Measurements from ENCODE around the gene RSF1.

RSF1 gene

DNA sequence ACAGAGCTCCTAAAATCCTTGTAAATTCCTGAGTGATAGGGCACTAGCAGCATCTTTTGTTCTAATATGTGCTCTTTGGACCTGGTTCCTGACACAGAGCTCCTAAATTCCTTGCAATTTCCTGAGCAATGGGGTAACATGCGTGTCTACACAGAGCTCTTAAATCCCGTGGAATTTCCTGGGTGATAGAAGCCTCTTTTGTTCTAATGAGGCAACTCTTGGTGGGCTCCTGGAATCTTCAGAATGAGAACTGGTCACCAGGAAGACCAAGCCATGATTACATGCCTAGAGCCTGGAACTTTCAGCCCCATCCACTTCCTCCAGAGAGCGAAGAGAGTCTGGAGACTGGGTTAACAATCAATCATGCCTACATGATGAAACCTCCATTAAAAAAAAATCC is 19.0 kb downstream of the RSF1 start:
- no peak for DNase-seq (ENCODE audit: low read depth, low spot score)

DNA sequence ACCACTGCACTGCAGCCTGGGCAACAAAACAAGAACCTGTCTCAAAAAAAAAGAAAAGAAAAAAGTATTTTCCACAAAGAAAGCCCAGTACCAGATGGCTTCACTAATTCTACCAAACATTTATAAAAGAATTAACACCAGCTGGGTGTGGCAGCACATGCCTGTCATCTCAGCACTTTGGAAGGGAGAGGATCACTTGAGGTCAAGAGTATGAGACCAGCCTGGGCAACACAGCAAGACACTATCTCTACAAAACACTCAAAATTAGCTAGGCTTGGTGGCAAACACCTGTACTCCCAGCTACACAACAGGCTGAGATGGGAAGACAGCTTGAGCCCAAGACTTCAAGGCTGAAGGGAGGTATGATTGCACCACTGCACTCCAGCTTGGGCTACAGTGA is 20.1 kb downstream of the RSF1 start:
- DNase-seq (ENCODE audit: low read depth, low spot score), result no peak

GRCh38 chr11:77799338-77799737 is 21.2 kb downstream of the RSF1 start:
- no peak for DNase-seq (ENCODE audit: low read depth, low spot score)

- no peak for DNase-seq (ENCODE audit: low read depth, low spot score)
Measured at GRCh38 chr11:77793972-77794371, 26.6 kb downstream of the RSF1 start.

- DNase-seq (ENCODE audit: low read depth, low spot score), result no peak
Measured at GRCh38 chr11:77791301-77791700, 29.2 kb downstream of the RSF1 start.

DNA sequence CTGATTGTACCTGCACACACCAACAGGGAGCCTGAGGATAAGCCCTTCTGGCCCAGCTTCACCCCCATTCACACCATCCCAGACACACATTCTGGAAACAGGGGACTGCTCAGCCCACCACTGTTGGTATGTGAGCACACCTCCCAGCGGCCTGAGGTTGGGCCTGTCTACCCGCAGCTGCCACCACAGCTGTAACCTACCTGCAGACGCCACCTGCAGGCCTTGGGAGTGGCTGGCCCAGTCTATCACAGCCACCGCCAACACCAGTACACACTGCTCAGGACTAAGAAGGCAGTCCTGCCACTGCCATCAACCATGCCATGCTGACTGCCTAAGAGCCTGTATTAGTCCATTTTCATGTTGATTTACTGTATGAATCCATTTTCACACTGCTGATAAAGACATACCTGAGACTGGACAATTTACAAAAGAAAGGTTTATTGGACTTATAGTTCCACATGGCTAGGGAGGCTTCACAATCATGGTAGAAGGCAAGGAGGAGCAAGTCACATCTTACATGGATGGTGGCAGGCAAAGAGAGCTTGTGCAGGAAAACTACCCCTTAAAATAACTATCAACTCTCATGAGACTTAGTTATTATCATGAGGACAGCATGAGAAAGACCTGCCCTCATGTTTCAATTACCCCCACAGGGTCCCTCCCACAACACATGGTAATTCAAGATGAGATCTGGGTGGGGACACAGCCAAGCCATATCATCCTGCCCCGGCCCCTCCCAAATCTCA is 30.6 kb downstream of the RSF1 start:
- DNase-seq (ENCODE audit: low read depth, low spot score), result no peak

DNA sequence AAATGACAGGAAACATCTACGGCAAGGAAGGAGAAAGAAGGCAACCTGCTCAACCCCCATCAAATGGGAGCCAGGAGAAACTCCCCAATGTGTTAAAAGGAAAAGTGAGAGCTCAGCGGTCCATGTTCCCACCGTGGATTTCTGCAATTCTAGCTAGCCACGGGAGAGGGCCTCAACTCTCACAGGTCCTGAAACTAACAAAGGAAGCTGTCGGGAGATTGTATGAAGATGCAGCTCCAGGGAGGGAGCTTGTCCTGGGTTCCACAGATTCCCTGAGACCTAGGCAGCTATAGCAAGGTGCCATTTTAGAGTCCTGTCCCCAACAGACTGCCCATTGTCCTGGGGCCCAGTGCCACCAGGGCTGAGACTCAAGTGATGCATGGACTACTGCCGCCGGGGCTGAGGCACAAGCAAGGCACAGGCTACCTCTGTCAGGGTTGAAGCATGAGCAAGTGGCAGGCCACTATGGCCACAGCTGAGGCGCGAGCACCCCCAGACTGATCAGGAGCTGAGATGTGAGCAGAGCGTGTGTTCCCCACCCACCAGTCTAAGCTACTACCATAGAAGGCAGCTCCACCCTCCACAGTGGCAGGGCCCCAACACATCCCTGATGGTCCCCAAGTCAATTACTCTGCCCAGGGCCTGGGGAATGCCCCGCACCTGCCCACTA is 31.3 kb downstream of the RSF1 start:
- DNase-seq (ENCODE audit: low read depth, low spot score), result no peak

DNA sequence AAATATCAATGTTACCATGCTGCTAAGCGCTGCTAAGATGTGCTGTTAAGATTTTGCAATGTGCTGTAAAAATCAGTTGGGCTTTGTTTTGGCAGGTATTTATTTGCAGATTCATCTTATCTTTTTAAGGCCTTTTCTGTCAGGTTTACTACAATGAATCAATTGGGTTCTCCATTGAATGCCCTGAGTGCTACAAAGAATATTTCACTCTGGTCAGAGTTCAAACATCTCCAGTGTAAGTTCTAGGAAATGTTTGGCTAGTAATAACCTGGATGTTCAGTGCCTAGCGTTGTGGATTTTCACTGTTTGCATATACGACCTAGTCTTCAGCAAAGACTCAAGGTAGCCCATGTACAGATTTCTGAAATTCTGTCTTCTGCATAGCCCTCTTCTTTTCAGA is 36.0 kb downstream of the RSF1 start:
- no peak for DNase-seq (ENCODE audit: low read depth, low spot score)

- no peak for DNase-seq (ENCODE audit: low read depth, low spot score)
Measured at GRCh38 chr11:77783025-77783424, 37.5 kb downstream of the RSF1 start.

GRCh38 chr11:77779935-77780334 is 40.6 kb downstream of the RSF1 start:
- no peak for DNase-seq (ENCODE audit: low read depth, low spot score)

DNA sequence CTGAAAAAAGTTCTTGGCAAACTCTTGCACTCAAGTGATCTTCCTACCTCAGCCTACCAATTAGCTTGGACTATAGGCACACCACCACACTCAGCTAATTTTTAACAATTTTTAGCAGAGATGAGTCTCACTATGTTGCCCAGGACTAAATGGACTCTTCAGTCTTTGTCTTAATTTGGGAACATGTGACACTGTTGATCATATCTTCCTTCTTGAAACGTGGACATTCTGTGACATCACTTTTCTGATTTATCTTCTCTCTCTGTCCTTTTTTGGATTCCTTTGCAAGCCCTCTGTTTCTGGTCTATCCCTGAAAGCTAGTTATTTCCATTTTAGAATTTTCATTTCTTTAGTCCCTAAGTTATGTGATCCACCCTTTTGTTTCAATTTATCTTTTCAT is 42.0 kb downstream of the RSF1 start:
- no peak for DNase-seq (ENCODE audit: low read depth, low spot score)

DNA sequence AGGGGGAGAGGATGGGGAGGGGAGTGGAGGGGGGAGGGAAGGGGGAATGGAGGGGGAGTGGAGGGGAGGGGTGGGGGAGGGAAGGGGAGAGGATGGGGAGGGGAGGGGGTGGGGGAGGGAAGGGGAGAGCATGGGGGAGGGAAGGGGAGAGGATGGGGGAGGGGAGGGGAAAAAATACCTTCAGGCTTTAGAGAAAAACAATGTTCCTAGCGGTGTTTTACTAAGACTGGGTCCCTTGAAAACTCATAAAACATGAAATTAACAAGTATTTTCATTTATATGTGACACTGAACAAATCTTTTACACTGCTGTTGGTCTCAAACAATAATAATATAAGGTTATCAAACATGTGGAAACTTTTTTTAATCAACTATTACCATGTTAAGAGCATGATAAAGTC is 42.4 kb downstream of the RSF1 start:
- DNase-seq (ENCODE audit: low read depth, low spot score), result no peak

DNA sequence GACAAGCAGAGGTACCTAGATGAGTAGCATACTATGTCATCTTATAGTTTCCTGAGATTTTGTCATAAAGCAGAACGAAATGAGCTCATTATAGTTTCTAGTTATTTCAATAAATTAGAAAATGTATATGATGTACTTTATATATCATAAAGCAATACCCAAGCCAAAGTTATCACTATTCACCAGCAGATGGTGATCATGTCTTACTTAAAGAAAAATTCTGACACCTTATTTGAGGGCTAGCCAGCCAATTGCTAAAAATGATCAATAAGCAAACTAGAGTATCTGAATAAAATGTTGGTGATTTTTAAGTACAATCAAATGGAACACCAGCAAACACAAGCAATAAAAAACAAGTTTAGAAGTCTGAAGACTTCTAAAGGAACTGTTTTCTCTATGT is 44.1 kb downstream of the RSF1 start:
- DNase-seq (ENCODE audit: low read depth, low spot score), result no peak

GRCh38 chr11:77775936-77776335 is 44.6 kb downstream of the RSF1 start:
- DNase-seq (ENCODE audit: low read depth, low spot score), result no peak

GRCh38 chr11:77771135-77771534 is 49.4 kb downstream of the RSF1 start:
- no peak for DNase-seq (ENCODE audit: low read depth, low spot score)

GRCh38 chr11:77770629-77771028 is 49.9 kb downstream of the RSF1 start:
- no peak for DNase-seq (ENCODE audit: low read depth, low spot score)

DNA sequence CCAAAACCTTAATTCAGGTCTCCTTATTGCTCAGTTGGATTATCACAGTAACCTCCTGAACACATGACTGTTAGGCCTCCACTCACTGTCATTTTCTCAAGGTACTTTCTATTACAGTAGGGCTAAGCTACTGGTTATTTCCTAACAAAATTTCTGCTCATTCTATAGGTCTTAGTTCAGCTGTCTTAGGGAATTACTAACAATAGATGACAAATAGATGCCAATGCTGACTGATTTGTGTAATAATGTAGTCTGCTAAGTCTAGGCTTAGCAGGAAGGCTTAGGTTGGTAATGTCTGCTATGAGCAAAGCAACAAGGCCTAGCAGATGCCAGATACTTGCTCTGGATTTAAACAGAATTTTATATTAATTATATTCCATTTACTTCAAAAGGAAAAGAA is 58.1 kb downstream of the RSF1 start:
- DNase-seq (ENCODE audit: low read depth, low spot score), result no peak

DNA sequence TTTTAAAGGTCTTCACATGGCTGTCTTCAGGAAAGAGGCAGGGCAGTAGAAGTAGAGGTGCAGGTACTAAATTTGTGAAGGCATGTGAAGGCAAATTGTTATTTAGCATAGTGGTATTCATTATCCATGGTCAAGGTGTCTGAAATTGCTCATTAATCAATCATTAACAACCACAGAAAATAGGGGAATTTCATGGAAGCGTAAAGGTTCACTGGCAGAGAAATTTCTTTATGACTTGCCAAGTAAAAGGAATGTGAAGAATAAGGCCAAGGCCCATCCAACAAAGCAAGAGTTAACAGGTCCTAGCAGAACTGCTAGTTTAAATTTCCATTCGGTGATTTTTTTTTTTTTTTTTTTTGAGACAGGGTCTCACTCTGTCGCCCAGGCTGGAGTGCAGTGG is 59.0 kb downstream of the RSF1 start:
- no peak for DNase-seq (ENCODE audit: low read depth, low spot score)

- no peak for DNase-seq (ENCODE audit: low read depth, low spot score)
Measured at GRCh38 chr11:77758331-77758730, 62.2 kb downstream of the RSF1 start.

GRCh38 chr11:77753230-77753629 is 67.3 kb downstream of the RSF1 start:
- DNase-seq (ENCODE audit: low read depth, low spot score), result no peak

GRCh38 chr11:77752516-77752915 is 68.0 kb downstream of the RSF1 start:
- DNase-seq (ENCODE audit: low read depth, low spot score), result no peak

GRCh38 chr11:77750394-77751156 is 69.9 kb downstream of the RSF1 start:
- no peak for DNase-seq (ENCODE audit: low read depth, low spot score)

DNA sequence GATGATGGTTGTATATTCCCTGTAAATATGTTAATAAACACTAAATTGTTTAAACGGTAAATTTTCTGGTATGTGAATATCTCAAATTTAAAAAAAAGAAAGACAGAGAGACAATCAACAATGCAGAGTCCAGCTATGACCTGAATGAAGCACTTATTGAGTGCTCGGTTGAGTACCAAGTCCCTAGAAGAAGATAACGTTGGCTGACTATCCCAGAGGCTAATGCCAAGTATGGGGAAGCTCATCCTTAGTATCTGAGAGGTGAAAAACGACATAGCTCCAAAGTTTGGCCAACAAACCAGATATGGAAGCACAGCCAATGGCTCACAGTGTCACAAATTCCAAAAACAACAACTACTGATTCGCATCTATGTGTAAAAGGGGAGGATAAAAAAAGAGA is 71.3 kb downstream of the RSF1 start:
- no peak for DNase-seq (ENCODE audit: low read depth, low spot score)
